Gastroesophageal sphincter (tissue), 3 donors: ENCODE measurements around the gene PCNT.

Experiments used
- CTCF ChIP-seq, 4 experiments: fragments of 200-600 bp in 2 of 4; fragments of 450-650 bp in 2 of 4; sonication (generic) in 1 of 4; IDR thresholded peaks; one replicate each; pipeline ENCODE4 v1.5.1; 2017 to 2019; ENCODE audit warnings: antibody characterized with exemption in 4 of 4, mild to moderate bottlenecking in 2 of 4, moderate library complexity in 2 of 4
- POLR2A ChIP-seq, 2 donors: fragments of 450-650 bp; IDR thresholded peaks; one replicate each; pipeline ENCODE4 v1.6.1; 2017; ENCODE audit warnings: antibody characterized with exemption in 2 of 2, mild to moderate bottlenecking in 2 of 2, moderate library complexity in 1 of 2

- no peak for TF ChIP-seq CTCF (IDR thresholded peaks at IDR 0.05)
- TF ChIP-seq POLR2A (IDR thresholded peaks at IDR 0.05), result no peak
These were observed 70.1 kb downstream of the PCNT start for GRCh38 chr21:46393941-46394594.
